WTC11 (cell line): ENCODE results near the gene LRRN4CL. TPM values are rescaled to one million over a fixed set of nuclear protein-coding genes. Genes with fewer than 3 reads are reported as not detected.

ENCODE experiments used
- ATAC-seq: fragments of 200-7000 bp; cut with Tn5 transposase; 2 replicates; pipeline ENCODE4 v1.10.0; 2021; ENCODE audit warnings: mild to moderate bottlenecking, moderate library complexity
- CTCF ChIA-PET: fragments of 300-600 bp; sonication (Branson Sonifier 250); formaldehyde crosslinking; loops from one replicate; lab custom pipeline; 2021; ENCODE audit warnings: antibody characterized with exemption; lab: Charles Lee
- POLR2A ChIA-PET: fragments of 350-600 bp; sonication (Branson Sonifier 250); formaldehyde crosslinking; loops from one replicate; lab custom pipeline; 2021; ENCODE audit warnings: antibody characterized with exemption; lab: Charles Lee
- DNase-seq: peaks from one replicate; pipeline ENCODE4 v3.0.0; 2021; ENCODE audit warnings: low spot score
- H3K27ac Mint-ChIP-seq: 2 replicates; pipeline ENCODE4 v1.8.0; 2021; ENCODE audit warnings: mixed read lengths
- H3K27me3 Mint-ChIP-seq: 2 replicates; pipeline ENCODE4 v1.8.0; 2021; ENCODE audit warnings: low read depth, mild to moderate bottlenecking, moderate library complexity, mixed read lengths
- H3K36me3 Mint-ChIP-seq: 2 replicates; pipeline ENCODE4 v1.8.0; 2021; ENCODE audit warnings: mixed read lengths
- H3K4me1 Mint-ChIP-seq: 2 replicates; pipeline ENCODE4 v1.8.0; 2022; ENCODE audit warnings: mixed read lengths
- H3K4me3 Mint-ChIP-seq: 2 replicates; pipeline ENCODE4 v1.8.0; 2021; ENCODE audit warnings: mild to moderate bottlenecking, moderate library complexity, mixed read lengths
- H3K9me3 Mint-ChIP-seq: 2 replicates; pipeline ENCODE4 v1.8.0; 2021; ENCODE audit warnings: mixed read lengths
- ATF3 ChIP-seq: sonication (generic); formaldehyde crosslinking; conservative IDR thresholded peaks from 2 replicates; pipeline ENCODE4 v1.8.1; 2022; ENCODE audit warnings: mild to moderate bottlenecking, missing genetic modification reagents
- ATF6 ChIP-seq: sonication (generic); formaldehyde crosslinking; IDR thresholded peaks from 2 replicates; pipeline ENCODE4 v1.8.1; 2023; ENCODE audit warnings: mild to moderate bottlenecking, missing genetic modification reagents
- E2F5 ChIP-seq: sonication (generic); formaldehyde crosslinking; IDR thresholded peaks from 2 replicates; pipeline ENCODE4 v1.8.1; 2022; ENCODE audit warnings: mild to moderate bottlenecking, moderate library complexity, missing genetic modification reagents
- JAZF1 ChIP-seq: fragments of 250-450 bp; sonication (Bioruptor Pico); IDR thresholded peaks from 2 replicates; pipeline ENCODE4 v1.9.0; 2021; ENCODE audit warnings: moderate library complexity, mild to moderate bottlenecking, inconsistent platforms
- MXD4 ChIP-seq: fragments of 250-450 bp; sonication (Bioruptor Pico); IDR thresholded peaks from 2 replicates; pipeline ENCODE4 v1.8.0; 2021; ENCODE audit warnings: mild to moderate bottlenecking, moderate library complexity, borderline replicate concordance
- NFYB ChIP-seq: sonication (generic); formaldehyde crosslinking; conservative IDR thresholded peaks from 2 replicates; pipeline ENCODE4 v1.8.0; 2022; ENCODE audit warnings: low read depth, missing genetic modification reagents
- SP1 ChIP-seq: sonication (generic); formaldehyde crosslinking; conservative IDR thresholded peaks from 2 replicates; pipeline ENCODE4 v1.8.1; 2022; ENCODE audit warnings: missing genetic modification reagents
- STAT6 ChIP-seq: sonication (generic); formaldehyde crosslinking; conservative IDR thresholded peaks from 2 replicates; pipeline ENCODE4 v1.8.1; 2023; ENCODE audit warnings: mild to moderate bottlenecking, low read depth, missing genetic modification reagents, moderate library complexity
- ZNF396 ChIP-seq: fragments of 250-450 bp; sonication (Bioruptor Pico); IDR thresholded peaks from 2 replicates; pipeline ENCODE4 v1.8.0; 2021; ENCODE audit warnings: mild to moderate bottlenecking, moderate library complexity, borderline replicate concordance
- total RNA-seq: library from RNA; stranded (reverse); gene quantifications from 3 replicates; pipeline ENCODE4 v1.2.3, GENCODE V29; 2021
- TF ChIP-seq, protein P1 (sequence below): fragments of 250-450 bp; sonication (Bioruptor Pico); IDR thresholded peaks from 2 replicates; pipeline ENCODE4 v1.9.0; 2021; ENCODE audit warnings: mild to moderate bottlenecking, borderline replicate concordance
- TF ChIP-seq, protein P2 (sequence below): sonication (generic); formaldehyde crosslinking; IDR thresholded peaks from 2 replicates; pipeline ENCODE4 v1.8.0; 2023; ENCODE audit warnings: mild to moderate bottlenecking, missing genetic modification reagents
- TF ChIP-seq, protein P3 (sequence below): fragments of 250-450 bp; sonication (Bioruptor Pico); IDR thresholded peaks from 2 replicates; pipeline ENCODE4 v1.8.0; 2021; ENCODE audit warnings: mild to moderate bottlenecking

The LRRN4CL gene
- total RNA-seq, 1 experiment from 2014 or later, result 0.39 TPM

- TF ChIP-seq E2F5 (CRISPR knock-in tag), result peak; percentile 25; the same call in 1 of the 2 replicates
- no peak for TF ChIP-seq JAZF1 (CRISPR knock-in tag)
- TF ChIP-seq STAT6 (CRISPR knock-in tag), result no peak
- TF ChIP-seq ATF6 (CRISPR knock-in tag), result no peak
- TF ChIP-seq, protein P1, sequence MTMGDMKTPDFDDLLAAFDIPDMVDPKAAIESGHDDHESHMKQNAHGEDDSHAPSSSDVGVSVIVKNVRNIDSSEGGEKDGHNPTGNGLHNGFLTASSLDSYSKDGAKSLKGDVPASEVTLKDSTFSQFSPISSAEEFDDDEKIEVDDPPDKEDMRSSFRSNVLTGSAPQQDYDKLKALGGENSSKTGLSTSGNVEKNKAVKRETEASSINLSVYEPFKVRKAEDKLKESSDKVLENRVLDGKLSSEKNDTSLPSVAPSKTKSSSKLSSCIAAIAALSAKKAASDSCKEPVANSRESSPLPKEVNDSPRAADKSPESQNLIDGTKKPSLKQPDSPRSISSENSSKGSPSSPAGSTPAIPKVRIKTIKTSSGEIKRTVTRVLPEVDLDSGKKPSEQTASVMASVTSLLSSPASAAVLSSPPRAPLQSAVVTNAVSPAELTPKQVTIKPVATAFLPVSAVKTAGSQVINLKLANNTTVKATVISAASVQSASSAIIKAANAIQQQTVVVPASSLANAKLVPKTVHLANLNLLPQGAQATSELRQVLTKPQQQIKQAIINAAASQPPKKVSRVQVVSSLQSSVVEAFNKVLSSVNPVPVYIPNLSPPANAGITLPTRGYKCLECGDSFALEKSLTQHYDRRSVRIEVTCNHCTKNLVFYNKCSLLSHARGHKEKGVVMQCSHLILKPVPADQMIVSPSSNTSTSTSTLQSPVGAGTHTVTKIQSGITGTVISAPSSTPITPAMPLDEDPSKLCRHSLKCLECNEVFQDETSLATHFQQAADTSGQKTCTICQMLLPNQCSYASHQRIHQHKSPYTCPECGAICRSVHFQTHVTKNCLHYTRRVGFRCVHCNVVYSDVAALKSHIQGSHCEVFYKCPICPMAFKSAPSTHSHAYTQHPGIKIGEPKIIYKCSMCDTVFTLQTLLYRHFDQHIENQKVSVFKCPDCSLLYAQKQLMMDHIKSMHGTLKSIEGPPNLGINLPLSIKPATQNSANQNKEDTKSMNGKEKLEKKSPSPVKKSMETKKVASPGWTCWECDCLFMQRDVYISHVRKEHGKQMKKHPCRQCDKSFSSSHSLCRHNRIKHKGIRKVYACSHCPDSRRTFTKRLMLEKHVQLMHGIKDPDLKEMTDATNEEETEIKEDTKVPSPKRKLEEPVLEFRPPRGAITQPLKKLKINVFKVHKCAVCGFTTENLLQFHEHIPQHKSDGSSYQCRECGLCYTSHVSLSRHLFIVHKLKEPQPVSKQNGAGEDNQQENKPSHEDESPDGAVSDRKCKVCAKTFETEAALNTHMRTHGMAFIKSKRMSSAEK (CRISPR knock-in tag), result no peak
- TF ChIP-seq, protein P2, sequence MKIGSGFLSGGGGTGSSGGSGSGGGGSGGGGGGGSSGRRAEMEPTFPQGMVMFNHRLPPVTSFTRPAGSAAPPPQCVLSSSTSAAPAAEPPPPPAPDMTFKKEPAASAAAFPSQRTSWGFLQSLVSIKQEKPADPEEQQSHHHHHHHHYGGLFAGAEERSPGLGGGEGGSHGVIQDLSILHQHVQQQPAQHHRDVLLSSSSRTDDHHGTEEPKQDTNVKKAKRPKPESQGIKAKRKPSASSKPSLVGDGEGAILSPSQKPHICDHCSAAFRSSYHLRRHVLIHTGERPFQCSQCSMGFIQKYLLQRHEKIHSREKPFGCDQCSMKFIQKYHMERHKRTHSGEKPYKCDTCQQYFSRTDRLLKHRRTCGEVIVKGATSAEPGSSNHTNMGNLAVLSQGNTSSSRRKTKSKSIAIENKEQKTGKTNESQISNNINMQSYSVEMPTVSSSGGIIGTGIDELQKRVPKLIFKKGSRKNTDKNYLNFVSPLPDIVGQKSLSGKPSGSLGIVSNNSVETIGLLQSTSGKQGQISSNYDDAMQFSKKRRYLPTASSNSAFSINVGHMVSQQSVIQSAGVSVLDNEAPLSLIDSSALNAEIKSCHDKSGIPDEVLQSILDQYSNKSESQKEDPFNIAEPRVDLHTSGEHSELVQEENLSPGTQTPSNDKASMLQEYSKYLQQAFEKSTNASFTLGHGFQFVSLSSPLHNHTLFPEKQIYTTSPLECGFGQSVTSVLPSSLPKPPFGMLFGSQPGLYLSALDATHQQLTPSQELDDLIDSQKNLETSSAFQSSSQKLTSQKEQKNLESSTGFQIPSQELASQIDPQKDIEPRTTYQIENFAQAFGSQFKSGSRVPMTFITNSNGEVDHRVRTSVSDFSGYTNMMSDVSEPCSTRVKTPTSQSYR (CRISPR knock-in tag), result no peak
- TF ChIP-seq, protein P3, sequence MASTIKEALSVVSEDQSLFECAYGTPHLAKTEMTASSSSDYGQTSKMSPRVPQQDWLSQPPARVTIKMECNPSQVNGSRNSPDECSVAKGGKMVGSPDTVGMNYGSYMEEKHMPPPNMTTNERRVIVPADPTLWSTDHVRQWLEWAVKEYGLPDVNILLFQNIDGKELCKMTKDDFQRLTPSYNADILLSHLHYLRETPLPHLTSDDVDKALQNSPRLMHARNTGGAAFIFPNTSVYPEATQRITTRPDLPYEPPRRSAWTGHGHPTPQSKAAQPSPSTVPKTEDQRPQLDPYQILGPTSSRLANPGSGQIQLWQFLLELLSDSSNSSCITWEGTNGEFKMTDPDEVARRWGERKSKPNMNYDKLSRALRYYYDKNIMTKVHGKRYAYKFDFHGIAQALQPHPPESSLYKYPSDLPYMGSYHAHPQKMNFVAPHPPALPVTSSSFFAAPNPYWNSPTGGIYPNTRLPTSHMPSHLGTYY (CRISPR knock-in tag), result no peak
These were observed 16.8 kb upstream of the LRRN4CL start (continued) for GRCh38 chr11:62705880-62706849.

GRCh38 chr11:62705413-62705812, 16.1 kb upstream of the LRRN4CL start:
- H3K4me3 Mint-ChIP-seq, result peak overlapping the region; percentile 92
- ChIA-PET POLR2A (interaction anchor here (1.0 to 6.0 kb wide), 7 partner anchors 22 to 114 kb away, joined by 4 to 35 read pairs (median 6); partner anchors contain the start of genes C11orf98, CSKMT, HNRNPUL2 and LBHD1), CTCF (interaction anchor here (0.5 to 3.5 kb wide), 15 partner anchors 10 to 311 kb away, joined by 3 to 24 read pairs (median 4); partner anchors contain the start of genes EML3, GANAB, HNRNPUL2 and LBHD1)
- no peak for DNase-seq
- no peaks in the 10 kb centered on the region; the same call in 1 of the 2 replicates for H3K27me3 Mint-ChIP-seq
- H3K9me3 Mint-ChIP-seq, result no peaks in the 10 kb centered on the region
- peaks cover 27% of the 10 kb centered on the region for H3K36me3 Mint-ChIP-seq
- H3K27ac Mint-ChIP-seq, result peak overlapping the region; percentile 98
- no peak for ATAC-seq
- peaks cover 34% of the 10 kb centered on the region for H3K4me1 Mint-ChIP-seq
- no peak for TF ChIP-seq MXD4 (CRISPR knock-in tag)
- no peak for TF ChIP-seq SP1 (CRISPR knock-in tag)
- TF ChIP-seq, protein P2 (CRISPR knock-in tag), result no peak
- TF ChIP-seq, protein P3 (CRISPR knock-in tag), result no peak
- no peak for TF ChIP-seq ZNF396 (CRISPR knock-in tag)
- no peak for TF ChIP-seq NFYB (CRISPR knock-in tag)
- TF ChIP-seq ATF3 (CRISPR knock-in tag), result no peak
